ENCODE results near the gene ANO1.

The ANO1 gene

DNA sequence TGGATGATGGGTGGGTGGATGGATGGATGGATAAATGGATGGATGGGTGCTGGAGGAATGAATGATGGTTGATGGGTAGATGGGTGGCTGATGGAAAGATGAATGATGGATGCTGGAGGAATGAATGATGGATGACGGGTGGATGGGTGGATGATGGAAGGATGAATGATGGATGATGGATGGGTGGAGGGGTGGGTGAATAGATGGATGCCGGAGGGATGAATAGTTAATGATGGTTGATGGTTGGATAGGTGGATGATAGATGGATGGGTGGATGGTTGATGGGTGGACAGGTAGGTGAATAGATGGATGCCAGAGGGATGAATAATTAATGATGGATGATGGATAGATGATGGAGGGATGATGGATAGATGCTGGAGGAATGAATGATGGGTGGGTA is 41.4 kb downstream of the ANO1 start:
- DNase-seq = no peak

DNA sequence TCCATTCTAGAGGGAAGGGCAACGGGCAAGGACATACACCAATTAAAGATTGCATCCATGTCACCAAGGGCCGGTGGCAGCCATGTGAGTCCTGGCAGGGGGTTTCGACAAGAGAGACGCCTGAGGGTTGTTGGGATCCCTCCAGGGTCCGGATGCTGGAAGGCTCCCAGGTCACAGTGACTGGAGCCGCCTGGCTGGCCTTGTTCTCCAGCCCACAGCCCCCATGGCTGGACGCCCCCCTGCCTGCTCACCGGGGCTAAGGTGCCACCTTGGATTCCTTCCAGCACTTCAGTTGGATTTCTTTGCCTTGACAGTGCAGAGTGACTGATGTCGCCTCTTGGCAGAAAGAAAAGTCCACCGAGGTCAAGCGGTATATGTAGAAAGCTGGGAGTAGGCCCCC is 42.6 kb downstream of the ANO1 start:
- no peak for DNase-seq

DNA sequence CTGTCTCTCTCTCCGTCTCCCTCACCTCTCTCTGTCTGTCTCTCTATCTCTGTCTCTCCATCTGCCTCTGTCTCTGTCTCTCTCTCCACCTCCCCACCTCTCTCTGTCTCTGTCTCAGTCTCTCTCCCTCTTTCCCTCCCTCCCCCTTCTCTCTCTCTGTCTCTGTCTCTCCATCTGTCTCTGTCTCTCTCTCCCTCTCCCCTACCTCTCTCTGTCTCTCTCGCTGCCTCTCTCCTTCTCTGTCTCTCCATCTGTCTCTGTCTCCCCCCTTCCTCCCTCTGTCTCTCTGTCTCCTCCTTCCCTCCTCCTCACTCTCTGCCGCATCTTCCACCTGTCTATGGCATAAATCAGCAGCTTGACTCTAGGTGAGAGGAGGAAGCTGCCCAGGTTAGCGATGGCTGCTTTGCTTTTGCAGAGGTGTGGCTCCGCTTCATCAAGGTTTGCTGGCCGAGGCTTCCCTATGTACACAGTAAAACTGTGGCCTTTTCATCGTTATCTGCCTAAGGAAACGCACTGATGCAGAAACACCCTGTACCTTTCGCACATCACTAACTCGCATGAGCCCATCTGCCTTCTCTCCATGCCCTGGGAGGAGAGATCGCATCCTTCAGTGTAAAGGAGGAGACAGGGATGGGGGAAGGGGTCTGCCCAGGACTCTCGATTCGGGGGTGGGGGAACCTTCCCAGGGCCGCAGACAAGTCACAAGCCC is 44.5 kb downstream of the ANO1 start:
- no peak for DNase-seq

DNA sequence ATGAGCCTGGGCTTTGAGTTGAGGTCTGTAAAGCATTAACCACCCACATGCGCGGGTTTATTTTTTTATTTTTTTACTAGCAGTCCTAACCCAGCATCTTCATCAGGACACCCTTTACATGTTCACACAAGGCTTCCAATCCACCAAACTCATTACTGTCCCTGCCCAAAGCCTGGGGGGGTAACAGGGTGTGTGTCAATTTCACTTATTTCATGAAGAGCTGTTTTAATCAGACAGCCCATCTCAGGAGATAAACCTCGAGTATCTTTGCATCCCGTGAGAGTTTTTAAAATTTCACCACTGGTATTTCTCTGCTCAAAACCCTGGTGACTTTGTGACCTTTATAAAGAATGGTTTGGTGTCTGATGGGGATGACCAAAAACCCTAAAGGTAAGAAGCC is 45.6 kb downstream of the ANO1 start:
- no peak for DNase-seq

DNA sequence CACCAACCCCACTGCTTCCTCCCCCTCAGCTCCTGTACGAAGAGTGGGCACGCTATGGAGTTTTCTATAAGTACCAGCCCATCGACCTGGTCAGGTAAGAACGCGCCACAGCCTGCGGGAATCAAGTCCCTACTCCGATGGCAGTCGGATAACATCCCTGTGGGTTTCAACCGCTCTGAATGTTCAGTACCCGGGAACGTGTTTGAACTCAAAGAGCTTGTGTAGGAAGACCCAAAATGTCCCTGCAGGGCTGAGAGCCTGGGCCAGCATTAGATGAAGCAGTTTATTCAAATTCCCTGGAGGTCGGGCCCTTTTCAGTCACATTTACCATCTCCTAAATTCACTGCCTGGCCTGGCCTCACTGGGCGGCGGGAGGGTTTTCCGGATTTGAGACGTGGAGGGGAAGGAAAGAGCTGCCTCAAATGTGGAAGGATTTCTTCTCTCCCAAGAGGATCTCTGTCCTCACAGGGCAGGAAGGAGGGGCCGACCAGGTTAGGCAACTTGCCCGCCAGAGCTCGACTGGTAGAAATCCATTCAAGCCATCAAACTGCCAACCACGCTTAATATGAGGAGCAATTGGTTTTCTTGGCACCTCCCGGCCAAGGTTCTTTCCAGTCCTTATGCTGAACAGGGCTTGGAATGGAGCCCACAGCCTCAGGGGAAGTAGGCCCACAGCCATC is 46.3 kb downstream of the ANO1 start:
- no peak for DNase-seq

DNA sequence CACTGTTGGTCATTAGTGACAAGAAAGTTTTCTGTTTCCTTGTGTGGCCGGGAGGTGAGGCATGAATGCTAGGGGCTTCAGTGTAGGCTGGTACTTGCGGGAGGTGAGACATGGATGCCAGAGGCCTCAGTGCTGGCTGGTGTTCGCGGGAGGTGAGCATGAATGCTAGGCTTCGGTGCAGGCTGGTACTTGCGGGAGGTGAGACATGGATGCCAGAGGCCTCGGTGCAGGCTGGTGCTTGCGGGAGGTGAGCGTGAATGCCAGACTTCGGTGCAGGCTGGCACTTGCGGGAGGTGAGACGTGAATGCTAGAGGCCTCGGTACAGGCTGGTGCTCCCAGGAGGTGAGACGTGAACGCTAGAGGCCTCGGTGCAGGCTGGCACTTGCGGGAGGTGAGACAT is 48.4 kb downstream of the ANO1 start:
- no peak for DNase-seq

DNA sequence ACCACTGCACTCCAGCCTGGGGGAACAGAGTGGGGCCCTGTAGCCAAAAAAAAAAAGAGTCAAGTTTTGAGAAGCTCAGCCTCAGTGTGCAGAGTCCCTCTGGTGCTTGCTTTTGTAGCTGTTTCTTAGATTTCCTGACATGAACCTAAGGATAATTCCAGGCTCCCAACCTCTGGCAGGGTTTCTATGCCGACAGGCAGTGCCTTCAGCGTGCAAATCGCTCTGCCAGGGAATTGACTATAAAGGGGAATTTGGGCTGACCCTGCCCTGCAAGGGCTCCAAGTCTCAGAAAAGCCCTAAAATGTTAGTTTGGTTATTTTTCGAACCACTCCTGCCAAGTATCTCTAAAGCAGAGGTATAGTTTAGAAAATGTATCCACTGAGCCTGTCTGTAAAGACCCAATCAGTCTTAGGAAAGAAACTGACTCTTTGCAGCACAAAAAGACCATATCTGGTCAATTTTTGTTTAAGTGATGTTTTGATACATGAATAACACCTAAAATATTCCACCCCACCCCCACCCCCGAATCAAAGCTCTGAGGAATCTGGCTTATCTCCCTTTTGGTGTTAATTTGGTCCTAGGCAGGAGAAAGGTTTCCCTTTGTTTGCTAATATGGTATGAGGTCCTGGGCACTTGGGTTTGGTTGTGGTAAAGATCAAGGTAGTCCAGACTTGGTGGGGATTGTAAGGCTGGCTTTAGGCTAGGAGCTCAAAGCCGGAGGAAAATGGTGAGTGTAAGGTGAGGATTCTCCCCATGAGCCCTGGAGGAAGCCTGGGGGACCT is 49.7 kb downstream of the ANO1 start:
- no peak for DNase-seq

DNA sequence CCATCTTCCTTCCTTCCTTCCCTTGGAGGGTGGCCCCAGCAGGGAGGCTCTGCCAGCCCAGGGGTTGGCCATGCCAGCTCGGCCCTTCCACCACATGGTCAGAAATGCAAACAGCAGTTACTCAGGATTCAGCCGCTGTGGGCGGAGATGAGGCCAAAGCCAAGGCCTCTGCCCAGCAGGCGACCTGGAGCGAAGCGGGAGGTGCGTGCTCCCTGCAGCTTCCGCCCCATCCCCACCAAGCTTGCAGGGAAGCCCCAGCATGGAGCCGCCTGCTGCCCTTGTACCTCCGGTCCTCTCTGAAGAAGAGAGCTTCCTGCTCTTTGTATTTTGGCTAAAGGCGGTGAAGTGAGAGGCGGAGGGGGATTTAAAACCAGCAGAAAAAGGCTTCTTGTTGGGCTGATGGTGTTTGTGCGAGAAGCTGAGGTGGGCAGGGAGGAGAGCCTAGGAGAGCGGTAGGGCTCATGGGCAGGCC is 50.4 kb downstream of the ANO1 start:
- no peak for DNase-seq

DNA sequence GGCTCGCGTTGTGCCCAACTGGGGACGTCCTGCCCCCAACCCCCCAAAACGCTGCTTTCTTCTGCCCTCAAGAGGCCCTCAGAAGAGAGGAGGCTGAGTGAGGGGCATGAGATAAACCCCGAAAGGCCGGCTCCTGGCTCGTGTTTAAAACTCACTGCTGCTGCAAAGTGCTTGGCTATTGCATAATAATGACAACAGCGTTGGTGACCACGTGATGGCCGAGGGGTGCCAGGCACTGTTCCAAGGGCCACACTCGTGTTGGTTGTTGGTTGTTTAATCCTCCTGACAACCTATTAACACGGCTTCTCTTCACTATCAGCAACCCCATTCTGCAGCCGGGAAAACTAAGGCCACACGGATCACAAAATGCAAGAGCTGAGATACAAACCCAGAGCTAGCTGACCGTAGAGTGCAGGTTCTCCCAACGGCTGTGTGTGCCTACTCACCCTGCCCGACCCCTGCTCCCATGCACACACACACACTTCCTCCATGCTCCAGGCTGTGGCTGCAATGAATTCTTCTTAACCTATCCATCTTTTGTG is 51.0 kb downstream of the ANO1 start:
- no peak for DNase-seq

DNA sequence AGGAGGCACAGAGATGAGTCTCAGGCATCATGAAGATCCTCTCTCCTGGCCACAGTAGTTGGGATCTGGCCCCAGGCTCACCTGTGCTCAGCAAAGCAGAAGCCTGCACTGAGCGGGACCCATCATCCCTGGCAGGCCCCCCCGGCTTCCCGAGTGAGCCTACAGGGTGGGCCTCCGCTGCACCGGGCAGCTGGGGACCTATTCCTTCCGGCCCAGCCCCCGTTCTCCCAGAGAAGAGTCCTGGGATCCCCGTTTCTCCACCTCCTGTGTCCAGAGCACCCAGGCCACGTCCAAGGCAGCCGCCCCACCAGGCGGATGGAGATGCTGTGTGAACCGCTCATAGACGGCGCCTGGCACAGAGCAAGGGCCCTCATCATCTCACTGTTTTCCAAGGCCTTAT is 52.5 kb downstream of the ANO1 start:
- DNase-seq = no peak

DNA sequence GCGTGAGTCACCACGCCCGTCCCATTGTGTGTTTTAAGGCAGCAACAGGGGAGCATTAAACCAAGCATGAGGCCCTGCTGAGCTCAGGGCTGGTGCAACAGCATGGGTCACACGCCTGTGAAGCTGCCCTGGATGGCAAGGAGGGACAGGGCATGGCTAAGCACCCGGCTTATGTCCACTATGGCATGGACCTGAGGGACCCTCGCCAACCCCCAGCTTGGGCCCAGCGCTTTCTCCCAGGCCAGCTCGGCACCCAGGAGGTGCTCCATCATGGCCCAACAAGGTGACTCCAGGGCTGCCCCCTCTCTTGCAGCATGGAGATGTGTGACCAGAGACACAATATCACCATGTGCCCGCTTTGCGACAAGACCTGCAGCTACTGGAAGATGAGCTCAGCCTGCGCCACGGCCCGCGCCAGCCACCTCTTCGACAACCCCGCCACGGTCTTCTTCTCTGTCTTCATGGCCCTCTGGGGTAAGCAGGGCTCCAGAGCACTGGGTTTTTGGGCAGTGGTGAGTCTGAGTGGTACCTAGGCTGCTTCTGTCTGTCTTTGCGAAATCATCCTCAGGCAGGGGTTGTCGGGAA is 53.6 kb downstream of the ANO1 start:
- DNase-seq = no peak

DNA sequence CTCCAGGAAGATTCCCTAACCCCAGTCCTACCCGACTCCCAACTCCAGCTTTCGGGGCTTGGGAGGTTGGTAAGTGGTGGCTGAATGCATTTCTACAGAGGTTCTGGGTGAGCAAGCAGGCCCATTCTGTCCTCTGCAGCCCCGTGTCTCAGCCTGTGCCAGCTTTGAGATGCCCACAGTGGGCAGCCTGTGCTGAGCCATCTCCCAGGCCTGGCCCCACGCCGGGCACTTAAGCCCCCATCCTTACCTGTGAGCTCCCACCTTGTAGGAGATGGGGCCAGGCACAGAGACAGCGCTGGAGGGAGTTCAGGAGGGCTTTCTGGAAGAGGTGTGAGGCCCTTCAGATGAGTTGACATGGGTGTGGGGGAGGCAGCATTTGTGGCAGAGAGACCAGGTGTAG is 54.5 kb downstream of the ANO1 start:
- no peak for DNase-seq

DNA sequence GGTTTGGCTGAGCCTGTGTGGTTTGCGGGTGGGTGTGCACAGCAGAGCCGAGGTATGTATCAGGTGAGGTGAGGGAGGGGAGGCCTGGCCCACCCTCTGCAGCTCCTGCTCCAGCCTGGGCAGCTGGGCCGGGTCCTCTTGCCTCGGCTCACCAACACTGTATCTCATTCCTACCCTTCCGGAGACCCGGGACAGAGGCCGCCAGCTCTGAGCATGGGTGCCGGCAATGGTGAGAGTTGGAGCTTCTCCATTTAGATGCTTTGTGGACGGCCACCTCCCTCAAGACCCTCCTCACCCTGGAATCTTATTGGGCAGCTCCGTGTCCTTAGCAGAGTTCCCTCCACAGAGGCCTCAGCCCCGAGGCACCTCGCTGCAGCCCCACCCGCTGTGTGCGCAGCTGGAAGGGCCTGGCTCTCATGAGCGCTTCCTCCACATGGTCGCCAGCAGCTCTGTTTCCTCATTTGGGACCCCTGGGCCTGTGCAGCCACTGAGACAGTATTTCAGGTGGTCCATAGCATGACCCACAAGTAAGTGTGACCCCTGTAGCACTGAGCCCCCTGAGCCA is 55.7 kb downstream of the ANO1 start:
- DNase-seq = no peak

DNA sequence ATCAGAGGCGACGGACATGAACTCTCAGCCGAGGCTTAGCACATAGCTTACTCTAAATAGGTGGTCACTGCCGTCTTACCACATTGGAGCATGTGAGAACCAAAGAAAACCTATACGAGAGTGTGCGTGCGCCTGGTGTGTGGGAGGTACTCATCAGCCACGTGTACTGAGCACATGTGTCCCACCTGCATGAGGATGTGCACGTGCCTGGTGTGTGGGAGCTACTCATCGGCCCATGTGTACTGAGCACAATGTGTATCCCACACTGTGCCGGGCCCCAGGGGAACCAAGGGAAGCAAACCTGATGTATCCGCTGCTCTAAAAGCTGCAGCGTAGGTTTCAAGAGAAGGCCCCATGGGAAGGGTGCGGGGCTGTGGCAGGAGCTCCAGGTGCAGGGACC is 56.4 kb downstream of the ANO1 start:
- DNase-seq = no peak

DNA sequence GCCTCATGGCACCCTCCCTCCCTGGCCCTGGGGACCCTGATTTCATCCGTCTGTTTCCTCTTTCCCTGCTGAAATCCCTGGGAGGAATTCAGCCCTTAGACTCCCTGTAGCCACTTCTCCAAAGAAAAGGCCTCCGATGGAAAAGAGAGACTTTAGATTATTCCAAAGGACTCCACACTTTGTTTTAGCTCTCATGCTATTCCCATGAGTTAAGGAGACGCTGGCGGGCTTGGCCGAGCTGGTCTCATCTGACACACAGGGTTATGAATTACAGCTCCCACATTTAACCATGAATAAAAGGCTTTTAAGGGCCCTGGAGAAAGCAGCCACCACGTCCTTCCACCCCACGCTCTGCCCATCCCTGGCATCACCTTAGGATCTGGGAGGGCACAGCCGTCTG is 57.0 kb downstream of the ANO1 start:
- DNase-seq = no peak

DNA sequence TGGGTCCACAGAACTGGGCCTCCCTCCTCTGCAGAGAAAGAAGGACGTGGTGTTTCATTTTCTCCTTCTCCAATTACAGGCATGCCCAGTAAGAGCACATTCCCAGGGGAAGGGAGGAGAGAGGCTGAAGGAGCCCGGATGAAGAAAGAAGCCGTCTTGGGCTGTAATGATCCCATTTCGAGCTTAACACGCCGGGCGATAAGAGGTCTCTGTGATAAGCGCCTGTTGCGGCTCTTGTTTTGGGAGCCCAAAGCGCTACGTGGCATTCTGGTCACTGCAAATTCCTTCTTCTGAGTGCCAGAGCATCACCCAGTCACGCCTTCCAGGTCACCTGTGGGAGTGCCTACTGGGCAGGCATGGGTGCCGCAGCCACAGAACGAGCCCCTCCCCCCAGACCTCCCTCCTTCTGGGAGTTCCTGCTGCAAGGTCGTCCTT is 57.5 kb downstream of the ANO1 start:
- no peak for DNase-seq

DNA sequence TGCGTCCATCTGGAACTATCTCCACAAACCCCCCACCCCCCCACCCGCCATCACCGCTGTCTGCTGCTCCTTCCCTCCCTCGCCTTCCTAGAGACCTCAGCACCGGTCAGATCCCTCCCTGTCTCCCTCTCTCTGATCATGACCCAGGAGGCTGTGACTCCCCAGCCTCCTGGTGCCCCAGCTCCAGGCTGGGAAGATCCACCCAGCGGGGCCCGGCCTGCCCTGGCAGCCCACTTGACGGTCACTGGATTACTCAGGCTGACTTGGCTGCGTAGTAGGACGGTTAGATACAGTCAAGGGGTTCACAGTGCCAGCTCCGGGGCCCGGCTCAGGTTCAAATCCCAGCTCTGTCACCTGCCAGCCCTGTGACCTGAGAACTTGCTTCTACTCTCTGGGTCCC is 59.3 kb downstream of the ANO1 start:
- no peak for DNase-seq

DNA sequence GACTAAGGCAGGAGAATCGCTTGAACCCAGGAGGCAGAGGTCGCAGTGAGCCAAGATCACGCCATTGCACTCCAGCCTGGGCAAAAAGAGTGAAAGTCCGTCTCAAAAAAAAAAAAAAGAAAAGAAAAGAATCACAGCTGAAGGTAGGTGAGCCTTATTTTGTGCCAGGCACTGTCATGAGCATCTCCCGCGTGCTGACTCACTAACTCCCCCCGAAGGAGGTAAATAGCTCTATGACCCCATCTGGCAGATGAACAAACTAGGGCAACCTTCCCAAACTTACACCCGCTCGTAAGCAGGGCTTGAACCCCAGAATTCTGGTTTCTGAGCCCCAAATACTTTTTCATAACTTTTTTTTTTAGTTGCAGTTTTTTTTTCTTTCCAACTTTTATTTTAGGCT is 60.3 kb downstream of the ANO1 start:
- no peak for DNase-seq

DNA sequence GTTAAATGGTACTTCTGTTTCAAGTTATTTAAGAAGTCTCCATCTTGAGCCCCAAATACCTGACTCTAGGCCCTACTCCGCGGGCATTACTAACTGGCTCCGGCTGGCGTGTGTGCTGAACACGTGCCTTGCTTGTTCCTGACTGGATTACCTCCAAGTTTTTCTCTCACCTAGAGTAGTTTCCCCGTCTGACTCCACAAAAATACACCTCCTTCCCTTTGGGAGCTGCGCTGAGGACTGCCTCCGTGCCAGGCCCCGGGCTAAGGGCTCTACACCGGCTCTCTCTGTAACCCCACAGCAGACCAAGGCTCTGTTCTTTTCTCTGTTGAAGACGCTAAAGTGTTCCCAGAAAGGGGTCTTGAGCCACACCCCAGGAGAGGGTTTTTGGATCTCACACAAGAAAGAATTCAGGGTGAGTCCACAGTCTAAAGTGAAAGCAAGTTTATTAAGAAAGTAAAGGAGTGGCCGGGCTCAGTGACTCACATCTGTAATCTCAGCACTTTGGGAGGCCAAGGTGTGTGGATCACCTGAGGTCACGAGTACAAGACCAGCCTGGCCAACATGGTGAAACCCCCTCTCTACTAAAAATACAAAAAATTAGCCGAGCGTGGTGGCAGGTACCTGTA is 61.8 kb downstream of the ANO1 start:
- DNase-seq = no peak

DNA sequence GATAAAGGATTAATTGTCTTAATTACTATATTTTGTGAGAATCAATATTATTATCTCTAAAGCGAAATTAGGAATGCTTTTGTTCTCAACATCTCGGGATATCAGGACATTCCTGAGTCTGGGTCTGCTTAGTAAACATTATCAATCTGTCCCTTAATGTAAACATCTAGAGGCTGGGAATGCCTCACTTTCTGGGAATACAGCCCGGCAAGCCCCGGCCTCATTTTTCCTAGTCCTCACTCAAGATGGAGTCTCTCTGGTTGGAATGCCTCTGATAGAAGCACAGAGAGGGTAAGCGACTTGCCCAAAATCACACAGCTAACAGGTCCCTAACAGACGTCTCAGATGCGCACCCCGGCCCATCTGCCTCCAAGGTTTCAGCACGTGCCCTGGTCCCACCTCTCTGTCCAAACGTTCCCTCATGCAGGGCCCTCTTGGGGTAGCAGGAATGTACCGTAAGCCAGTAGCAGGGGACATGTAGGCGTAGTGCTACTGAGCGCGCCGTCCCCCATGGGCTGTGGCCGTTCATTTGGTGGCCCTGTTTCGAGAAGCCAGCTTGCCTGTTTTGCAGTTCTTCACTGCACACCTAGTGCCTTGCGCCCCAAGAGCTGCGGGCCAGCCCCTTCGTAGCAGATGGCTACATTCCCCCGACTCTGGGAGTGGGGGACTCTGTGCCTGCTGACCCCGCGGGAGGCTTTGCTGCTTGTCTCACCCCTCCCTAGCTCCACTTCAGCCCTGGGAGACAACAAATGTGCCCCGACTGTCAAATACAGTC is 62.8 kb downstream of the ANO1 start:
- no peak for DNase-seq

DNA sequence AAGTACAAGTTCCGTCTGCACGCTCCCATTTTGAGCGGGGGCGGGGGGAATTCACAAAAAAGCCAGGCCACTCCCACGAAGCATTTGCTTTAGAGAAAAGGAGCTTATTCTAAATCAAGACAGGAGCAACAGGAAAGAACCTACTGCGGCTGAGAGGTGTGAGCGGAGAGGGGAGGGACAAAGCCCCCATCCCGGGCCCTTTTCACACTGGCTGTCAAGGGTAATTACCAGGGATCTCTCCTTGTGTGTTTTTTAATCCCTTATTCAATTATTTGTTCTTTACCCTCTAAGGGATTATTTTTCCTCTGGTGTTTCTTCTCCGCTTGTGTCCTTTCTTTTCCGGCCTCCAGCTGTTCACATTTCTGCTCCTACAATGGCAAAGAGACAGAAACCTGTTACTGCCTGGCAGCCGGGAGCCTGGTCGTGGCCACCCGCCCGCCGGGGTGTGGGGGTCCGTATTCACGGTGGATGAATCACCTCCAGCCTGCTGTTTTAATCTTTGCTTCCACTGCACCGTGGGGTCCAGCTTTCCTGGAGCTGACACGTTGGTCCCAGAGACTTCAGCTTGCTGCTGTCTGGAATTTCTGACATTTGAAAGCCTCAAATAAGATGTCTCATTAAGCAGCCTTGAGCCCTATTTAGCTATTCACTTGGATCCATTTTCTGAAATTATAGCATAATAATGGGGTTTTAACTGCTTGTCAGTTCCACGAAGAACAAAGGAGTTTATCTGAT is 63.5 kb downstream of the ANO1 start:
- no peak for DNase-seq

Data from NCI-H1694 (cell line).